Stimulated activated CD4-positive, alpha-beta T cell treated with anti-CD3 and anti-CD28 coated beads, Interleukin-15, amount 100 ng/mL, for 48 hours (primary cell): ENCODE data around the gene RETREG1.
"Not testable (repeated sequence)": the region's sequence is repeated elsewhere in the genome, so short reads cannot be mapped to it uniquely, and the experiment has no call there.

Experiments used
- DNase-seq, 2 donors: peaks; one replicate each; pipeline ENCODE4 v3.0.0-alpha.2; 2020; ENCODE audit warnings: low read depth in 2 of 2

The RETREG1 gene

DNA sequence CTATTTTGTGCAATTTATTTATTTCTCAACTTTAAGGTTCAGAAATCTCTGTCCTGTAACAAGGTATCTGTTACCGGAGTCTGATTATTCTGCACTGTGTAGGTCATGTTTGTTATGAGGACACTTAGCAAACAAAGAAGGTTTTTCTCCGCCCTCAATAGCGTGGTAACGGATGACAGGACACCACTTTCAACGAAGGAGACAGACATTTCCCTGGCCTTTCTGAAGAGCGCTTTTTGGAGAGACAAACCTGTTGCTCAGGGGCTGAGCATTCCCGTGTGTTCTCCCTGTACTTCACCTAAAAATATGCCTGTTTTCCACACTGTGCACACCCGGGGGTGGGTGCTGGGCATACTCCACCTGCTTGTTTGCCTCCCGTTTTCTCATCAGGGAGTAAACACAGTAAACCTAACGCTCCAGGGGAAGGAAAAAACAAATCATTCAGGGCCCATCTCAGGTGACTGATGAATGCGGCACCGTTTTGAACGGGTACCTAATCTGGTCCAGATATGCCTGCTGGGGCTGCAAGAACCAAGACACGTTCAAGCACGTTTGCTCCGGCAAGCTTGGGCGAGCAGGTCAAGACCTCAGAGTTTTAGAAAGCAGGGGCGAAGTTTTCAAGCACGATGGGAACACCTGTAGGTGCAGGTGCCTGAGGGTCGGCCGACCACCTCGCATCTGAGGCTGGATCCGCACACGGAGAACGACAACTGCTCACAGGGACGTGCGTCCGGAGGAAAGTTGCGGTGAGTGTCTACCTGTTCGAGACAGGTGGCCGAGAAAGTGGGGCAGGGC is 859 bp downstream of the RETREG1 start:
- no peak for DNase-seq

DNA sequence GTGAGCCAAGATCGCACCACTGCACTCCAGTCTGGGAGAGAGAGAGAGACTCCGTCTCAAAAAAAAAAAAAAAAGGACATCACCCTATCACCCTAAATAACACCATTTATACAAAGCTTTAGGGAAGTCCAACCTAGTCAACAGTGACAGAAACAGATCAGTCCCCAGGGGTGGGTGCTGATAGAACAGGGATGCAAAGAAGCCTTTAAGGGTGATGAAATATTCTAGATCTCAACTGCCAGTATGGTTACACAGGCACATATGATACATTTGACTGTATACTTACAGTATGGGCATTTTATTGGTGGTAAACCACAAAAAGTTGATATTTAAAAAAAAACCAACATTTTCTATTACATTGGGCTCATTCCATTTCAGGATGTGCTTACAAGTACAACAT is 4.8 kb downstream of the RETREG1 start:
- DNase-seq = no peak

DNA sequence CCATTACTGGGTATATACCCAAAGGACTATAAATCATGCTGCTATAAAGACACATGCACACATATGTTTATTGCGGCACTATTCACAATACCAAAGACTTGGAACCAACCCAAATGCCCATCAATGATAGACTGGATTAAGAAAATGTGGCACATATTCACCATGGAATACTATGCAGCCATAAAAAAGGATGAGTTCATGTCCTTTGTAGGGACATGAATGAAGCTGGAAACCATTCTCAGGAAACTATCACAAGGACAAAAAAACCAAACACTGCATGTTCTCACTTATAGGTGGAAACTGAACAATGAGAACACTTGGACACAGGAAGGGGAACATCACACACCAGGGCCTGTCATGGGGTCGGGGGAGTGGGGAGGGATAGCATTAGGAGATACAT is 5.9 kb downstream of the RETREG1 start:
- DNase-seq = not testable (repeated sequence)

DNA sequence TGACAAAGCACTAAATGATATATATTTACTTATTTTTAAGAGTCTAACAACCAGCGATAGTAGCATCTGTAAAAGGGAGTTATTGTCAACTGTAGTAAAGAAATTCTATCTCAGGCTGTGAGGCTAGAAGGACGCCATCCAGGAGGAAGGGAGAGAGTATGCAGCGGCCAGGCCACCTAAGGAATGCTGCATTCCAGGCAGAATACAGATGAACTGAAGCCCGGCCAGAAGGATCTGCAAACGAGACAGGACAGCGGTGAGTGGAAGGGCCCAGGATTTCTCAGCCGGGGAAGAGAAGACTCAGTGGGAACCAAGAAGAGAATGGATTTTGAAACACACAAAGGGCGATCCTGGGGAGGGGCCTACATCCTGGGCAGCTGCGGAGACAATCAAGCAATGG is 7.4 kb downstream of the RETREG1 start:
- DNase-seq = no peak

DNA sequence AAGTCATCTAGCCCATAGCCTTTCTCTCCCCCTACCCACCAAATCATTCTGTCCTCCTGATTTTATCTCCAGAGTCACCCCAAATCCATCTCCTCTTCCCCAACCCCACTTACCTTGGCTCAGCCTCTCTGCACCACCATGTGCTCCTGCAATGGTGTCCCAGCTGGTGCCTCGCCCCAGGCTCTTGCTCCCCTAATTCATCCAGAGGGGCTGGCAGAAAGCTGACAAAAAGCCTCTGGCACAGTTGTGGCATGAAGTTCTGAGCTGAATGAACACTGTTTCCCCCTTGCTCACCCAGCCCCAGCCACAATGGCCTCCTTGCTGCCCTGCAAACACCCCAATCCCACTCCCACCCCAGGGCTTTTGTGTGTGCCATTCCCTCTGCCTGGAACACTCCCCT is 10.2 kb downstream of the RETREG1 start:
- DNase-seq = no peak

DNA sequence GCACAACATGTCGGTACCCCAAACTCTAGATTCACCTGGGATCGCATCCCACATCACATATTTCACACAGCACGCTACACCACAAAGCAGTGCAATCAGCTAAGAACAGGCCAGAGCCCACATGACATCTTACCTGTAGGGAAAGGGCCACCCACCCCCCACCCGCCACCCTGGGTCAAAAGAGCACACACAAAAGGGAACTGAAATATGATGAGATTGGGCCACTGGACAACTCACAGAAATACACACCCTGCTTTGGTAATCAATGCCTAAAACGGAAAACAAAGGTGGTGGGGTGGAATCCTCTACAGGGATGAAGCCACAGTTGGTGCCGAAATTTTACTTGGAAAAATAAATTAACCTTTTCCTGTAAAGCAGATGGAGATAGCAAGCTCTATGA is 13.1 kb downstream of the RETREG1 start:
- DNase-seq = no peak

DNA sequence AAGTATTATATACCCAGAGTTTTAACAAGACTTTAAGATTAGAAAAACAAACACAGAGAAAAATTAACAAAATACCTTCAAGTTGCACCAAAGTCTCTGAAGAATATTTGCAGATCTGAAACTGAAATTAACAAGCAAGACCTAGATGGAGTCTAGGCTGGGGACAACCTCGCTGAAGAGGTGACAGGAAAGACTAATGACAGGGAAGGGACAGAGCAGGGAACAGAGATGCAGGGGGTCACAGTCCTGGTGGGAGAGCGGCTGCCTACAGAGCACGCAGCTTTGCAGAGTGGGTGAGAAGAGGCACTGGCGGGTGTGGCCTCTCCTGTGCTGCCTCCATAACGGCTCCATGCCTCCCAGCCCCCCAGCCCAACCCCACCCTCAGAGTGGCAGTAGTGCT is 13.5 kb downstream of the RETREG1 start:
- DNase-seq = no peak

DNA sequence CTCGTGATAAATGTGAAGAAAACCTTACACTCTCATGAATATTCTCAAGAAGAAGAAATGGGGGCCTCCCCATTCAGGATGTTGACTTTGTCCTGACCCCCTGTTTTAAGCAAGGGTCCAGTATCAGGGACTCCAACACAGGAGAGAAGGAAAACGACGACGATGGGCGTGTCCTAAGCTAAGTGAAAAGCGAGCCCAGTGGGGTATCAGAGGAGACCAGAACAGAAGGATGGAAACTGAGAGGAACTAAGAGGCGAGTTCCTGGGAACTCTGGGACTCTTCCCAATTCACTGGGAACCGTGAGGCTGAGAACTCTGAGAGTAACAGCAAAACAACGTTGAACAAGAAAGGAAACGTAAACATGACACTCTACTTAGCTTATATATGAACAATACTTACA is 14.6 kb downstream of the RETREG1 start:
- DNase-seq = no peak

DNA sequence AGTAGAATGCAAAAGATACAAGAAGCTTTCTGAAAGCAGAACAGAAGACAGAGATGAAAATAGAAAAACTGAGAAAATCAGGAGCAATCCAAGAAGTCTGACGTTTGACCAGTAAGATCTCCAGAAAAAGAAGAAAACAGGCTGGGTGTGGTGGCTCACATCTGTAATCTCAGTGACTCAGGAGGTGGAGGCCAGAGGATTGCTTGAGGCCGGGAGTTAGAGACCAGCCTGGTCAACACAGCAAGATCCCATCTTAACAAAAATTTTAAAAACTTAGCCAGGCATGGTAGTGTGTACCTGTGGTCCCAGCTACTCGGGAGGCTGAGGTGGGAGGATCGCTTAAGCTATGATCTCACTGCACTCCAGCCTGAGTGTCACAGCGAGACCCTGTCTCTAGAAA is 15.9 kb downstream of the RETREG1 start:
- DNase-seq = no peak

DNA sequence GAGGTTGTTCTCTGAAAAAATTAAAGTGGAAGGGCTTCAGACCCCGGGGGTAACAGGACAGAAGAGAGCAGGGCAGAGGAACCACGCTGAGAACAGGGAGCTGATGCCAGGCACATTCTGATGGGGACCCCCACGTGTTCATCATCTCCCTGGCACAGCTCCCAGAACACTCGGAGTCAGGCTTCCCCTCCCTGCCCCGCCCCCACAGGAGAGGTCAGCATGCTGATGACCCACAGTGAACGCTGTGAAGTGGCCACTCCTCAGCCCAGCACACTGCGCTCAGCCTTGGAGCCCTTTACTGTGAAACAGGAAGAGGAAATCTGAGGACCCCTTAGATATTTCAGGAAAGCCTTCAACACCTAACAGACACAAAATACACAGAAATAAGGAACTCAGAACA is 16.4 kb downstream of the RETREG1 start:
- no peak for DNase-seq

DNA sequence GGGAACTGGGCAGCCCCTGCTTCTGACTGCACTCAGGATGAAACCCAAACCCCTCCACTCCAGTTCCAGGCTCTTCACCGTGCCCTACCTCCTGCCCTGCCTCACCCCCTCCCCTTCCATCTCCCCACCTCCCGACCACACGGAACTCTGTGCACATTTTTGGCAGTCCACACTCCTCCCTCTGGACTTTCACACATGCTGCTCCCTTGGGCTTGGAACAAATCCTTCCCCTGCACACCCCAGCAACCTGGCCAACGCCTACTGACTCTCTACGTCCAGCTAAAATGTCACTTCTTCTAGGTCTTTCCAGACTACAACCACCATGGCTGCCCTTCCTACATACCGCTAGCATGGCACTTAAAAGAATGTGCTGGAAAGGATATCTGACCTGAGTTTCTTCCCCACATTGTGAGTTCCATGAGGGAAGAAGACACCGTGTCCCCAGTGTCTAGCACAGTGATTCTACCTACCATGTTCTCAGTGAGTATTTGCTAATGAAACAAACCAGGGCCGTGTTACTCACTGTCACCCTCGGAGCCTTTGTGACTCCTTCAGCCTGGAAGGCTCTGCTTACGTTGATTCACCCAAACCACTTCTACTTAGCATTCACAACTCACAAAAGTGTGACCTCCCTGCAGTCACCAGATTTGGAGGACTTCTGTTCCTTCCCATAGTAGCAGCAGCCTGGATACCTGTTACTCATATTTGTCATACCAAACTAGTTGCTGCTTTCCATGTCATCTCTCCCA is 18.7 kb downstream of the RETREG1 start:
- no peak for DNase-seq

DNA sequence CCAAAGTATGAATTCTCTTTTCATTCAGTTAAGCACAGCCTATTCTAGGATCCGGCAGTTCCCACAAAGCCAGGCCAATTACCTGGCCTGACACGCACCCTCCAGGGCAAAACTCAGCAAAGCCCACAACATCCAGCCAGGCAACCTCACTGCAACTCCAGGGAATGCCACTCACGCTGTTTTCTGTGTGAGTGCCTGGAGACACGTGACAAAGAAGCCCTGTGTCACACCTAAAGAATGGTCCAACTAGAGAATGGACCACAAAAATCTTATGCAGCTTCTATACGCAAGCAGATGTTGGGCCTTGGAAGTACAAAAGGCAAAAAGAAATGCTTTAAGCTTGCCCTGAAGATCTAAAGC is 20.2 kb downstream of the RETREG1 start:
- no peak for DNase-seq

DNA sequence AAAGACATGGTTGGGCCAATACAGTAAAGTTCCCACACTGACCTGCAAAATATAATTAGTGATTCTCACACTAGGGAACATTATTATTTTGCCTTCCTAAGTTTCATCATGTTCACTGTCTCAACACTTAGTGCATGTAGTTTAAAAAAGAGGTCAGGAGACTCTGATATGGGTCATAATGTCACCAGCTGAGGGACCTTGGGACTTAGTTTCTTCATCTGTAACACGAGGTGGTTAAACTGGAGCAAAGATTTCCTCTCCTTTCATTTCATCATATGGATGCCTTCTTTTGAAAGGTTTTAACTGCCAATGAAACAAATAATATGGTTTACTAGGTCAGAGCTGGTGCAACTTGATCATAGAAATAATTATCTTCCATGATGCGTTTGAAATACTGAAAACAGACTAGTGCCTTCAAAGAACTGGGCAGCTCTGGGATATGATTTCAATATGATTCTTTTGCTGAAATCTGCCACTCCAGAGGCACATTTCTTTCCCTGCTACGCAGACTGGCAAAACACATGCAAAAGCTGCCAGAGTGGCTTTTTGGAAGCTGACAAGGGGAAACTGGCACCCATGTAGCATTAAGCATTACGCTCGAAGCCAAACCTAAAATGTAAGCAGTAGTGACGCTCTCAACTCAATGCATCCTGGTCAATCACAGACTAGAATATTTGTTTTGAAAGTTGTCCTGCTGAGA is 20.8 kb downstream of the RETREG1 start:
- no peak for DNase-seq

DNA sequence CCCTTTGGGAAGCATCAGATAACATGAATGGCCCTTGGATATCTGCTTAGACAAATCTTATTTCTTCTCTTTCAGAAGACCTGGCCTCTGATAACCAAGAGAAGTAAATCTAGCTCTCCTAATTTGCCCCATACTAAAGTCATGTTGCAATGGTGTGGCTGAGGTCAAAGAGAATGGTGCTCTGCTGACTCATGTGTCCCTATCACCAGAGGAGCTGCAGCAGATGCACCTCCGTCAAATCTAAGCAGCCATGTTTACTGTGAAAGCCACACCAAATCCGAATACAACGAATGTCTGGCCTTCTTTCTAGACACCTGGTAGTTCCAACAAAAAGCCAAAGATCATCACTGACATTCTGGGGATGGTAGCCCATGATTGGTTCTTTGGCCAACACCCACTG is 23.2 kb downstream of the RETREG1 start:
- no peak for DNase-seq

DNA sequence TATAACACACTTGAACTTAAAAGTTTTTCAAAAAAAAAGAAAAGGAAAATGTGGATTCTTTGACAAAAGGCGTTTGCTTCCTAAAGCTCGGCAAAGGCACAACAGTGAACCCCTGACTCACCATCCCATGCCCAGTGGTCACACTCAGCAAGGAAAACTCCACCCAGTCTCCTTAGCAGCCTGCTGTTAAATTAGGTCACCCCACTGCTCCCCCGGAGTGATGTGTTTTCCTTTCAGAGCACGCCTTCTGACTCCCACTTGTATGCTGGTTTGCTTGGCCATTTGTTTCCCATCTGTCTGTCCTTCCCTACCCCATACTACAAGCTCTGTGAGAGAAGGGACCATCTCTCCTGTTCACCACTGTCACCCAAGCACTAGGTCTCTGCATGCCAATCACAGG is 23.8 kb downstream of the RETREG1 start:
- no peak for DNase-seq

DNA sequence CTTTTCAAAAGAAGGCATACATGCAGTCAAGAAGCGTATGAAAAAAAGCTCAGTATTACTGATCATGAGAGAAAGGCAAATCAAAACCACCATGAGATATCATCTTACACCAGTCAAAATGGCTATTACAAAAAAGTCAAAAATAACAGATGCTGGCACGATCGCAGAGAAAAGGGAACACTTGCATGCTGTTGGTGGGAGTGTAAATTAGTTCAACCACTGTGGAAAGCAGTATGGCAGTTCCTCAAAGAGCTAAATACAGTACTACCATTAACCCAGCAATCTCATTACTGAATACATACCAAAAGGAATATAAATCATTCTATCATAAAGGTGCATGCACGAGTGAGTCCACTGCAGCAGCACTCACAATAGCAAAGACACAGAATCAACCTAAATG is 24.5 kb downstream of the RETREG1 start:
- no peak for DNase-seq

DNA sequence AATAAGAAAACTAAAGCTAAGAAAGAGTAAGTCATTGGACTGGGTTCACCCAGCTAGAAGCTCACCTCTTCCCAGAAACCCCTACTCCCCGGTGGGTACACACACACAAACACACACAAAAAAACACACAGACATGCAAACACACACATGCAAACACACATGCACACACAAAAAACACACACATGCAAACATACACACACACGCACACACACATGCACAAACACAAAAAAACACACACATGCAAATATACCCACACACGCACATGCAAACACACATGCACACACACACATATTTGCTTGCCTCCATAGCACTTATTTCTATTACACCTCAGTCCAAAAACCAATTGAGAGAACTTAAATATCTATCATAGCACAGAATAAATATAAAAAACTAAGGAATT is 26.1 kb downstream of the RETREG1 start:
- no peak for DNase-seq

DNA sequence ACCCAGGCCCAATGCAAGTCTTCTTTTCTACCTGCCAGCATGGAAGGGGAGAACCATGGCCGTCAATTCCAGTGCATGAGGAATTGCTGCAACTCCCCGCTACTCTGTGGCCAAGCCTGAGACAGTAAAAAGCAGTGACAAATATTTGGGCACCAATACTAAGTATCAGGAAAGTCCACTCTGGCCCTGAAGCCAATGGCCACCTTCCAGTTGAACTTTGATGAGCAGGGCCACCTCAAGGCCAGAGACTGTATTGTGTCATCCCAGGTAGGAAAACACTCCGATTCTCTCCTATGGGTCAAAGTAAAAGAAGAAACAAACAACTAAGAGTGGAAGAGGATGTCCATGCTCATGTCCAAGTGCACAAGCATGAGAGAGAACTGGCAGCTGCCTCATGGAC is 27.1 kb downstream of the RETREG1 start:
- no peak for DNase-seq

DNA sequence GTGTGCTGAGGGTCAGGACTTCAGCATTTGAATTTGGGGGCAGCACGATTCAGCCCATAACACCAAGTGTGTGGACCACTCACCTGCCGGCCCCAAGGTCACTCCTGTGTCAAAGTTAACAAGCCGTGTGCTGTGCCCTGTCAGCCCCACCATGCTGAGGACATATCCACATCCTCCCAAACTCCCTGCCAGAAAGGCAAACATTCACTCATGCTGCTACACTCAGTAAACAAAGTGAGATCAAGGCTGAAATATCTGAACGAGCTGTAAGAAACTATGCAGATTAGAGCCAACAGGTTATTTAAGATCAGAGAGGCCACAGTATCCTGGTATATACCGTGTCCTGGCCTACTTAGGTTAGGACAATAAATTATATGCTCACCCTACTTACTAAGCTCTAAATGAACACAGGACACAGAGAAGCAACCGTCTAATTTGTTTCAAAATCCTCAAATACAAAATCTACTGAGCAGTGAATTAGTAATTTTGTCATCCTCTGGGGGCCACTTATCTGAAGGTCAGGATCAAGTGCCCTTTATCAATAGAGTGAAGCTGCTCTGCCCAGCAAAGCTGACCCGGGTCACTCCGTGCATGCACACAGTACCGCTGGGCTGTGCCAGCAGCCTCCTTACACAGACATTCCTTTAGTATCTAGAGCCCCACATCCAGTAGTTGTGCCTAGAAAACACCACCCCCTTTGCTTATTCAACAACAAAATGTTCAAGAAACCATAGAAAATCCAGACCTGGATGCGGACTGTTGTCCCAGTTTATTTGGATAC is 28.2 kb downstream of the RETREG1 start:
- no peak for DNase-seq

DNA sequence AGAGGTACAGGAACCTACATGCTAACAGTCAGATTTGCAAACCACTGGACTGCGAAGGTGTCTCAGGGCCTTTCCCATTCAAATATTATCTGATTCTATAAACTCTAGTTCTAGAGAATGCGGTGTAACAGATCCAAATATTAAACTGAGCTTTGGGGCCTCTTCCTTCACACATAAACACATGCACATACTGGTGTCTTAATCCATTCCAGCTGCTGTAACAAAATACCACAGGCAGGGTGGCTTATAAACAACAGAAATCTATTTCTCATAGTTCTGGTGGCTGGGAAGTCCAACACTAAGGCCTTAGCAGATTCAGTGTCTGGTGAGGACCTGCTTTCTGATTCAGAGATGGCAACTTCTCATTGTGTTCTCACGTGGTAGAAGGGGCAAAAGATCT is 30.2 kb downstream of the RETREG1 start:
- DNase-seq = no peak

DNA sequence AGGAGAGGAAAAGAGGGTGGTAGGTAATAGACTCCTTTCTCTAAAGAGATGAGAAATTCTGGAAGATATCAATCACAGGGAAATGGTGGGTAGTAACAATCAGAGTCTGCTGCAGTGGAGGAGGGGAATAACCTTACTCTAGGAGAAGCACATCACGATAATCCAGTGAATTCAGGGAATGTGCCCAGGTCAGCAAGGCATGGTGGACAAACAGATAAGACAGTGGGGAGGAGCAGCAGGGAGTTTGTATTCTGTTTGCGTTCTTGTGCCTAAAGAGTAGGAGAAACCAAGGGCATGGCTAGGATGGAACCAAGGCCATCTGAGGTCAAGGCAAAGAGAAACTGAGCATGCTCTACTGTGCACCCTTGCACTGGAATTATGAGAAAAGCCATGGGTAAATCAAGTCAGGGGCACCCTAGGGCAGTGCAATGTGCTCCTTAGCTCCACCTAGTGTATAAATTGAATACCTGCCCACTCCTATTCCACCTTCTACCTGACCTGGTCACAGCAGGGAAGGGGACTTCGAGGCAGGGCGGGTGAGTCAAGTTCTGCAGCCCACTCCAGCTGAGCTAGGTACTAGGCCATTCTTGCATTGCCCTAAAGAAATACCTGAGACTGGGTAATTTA is 31.6 kb downstream of the RETREG1 start:
- no peak for DNase-seq

DNA sequence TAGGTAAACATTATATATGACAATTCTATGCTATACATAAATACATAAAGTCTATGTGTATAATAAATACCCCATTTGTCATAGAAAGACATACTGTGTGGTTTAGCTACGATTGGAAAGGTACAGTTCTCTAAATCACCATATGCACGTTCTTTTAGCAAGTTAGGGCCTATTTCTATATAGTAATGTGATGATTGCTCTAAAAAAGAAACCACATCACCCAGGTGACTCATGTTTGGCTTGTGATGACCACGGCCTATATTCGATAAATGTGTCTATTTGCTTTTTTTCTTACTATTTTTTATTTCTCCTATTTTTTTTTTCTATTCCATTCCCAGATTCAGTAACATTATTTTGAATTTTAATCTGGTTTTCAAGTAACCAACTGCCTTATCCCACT is 34.7 kb downstream of the RETREG1 start:
- DNase-seq = no peak
